ENCODE results near the gene WNK2. TPM values are rescaled to one million over a fixed set of nuclear protein-coding genes. Genes with fewer than 3 reads are reported as not detected.

WNK2 gene
- total RNA-seq, 1 donor from 2014 or later, result 1.9 TPM

GRCh38 chr9:93315960-93316359 lies 132.0 kb downstream of the WNK2 start:
- H3K27me3 ChIP-seq (ENCODE audit: insufficient read depth, low read length), result peaks cover 4% of the 10 kb centered on the region
- H3K4me1 ChIP-seq (ENCODE audit: insufficient read depth, low read length), result no peaks in the 10 kb centered on the region
- Mint-ChIP-seq H3K36me3 (ENCODE audit: low read depth, unreplicated experiment) (no peaks in the 10 kb centered on the region), H3K27ac (ENCODE audit: unreplicated experiment) (no peak overlapping the region), H3K27me3 (ENCODE audit: low read depth, unreplicated experiment) (peaks cover 7% of the 10 kb centered on the region), H3K9me3 (ENCODE audit: unreplicated experiment) (no peaks in the 10 kb centered on the region), H3K4me1 (ENCODE audit: low read depth, unreplicated experiment) (peaks cover 2% of the 10 kb centered on the region), H3K4me3 (ENCODE audit: unreplicated experiment) (no peak overlapping the region)
- no peaks in the 10 kb centered on the region for H3K36me3 ChIP-seq (ENCODE audit: insufficient read depth, low read length)
- H3K79me2 ChIP-seq (ENCODE audit: insufficient read depth, low read length), result no peaks in the 10 kb centered on the region
- no peak overlapping the region for H3K9ac ChIP-seq (ENCODE audit: low read length)
- H3K27ac ChIP-seq (ENCODE audit: low read depth, low read length), result no peak overlapping the region
- no peak overlapping the region for H3K4me3 ChIP-seq (ENCODE audit: insufficient read depth, low read depth, low read length)
- H3K9me3 ChIP-seq (ENCODE audit: insufficient read depth, low read depth, low read length), result no peaks in the 10 kb centered on the region
- no peak for TF ChIP-seq EZH2 (IDR thresholded peaks at IDR 0.05; ENCODE audit: insufficient read depth, low read length)
- TF ChIP-seq CTCF (IDR thresholded peaks at IDR 0.05; ENCODE audit: insufficient read depth, low read depth, low read length), result no peak
- DNase-seq (ENCODE audit: low read depth), result no peak
- no peaks in the 10 kb centered on the region for H4K20me1 ChIP-seq (ENCODE audit: insufficient read depth, low read length)
- no peak overlapping the region for H2AFZ ChIP-seq (ENCODE audit: low read depth, low read length)
- H3K4me2 ChIP-seq (ENCODE audit: low read length), result no peak overlapping the region
- no peak for FAIRE-seq

- DNase-seq (ENCODE audit: low read depth), result no peak
- no peak for FAIRE-seq
- TF ChIP-seq EZH2 (IDR thresholded peaks at IDR 0.05; ENCODE audit: insufficient read depth, low read length) (no peak), CTCF (IDR thresholded peaks at IDR 0.05; ENCODE audit: insufficient read depth, low read depth, low read length) (no peak)
Observed at GRCh38 chr9:93316726-93317494, 133.0 kb downstream of the WNK2 start.

GRCh38 chr9:93317495-93318094 lies 133.7 kb downstream of the WNK2 start:
- H2AFZ ChIP-seq (ENCODE audit: low read depth, low read length), result no peak overlapping the region
- no peak for FAIRE-seq

More at GRCh38 chr9:93316726-93317494, 133.0 kb downstream of the WNK2 start:
- H3K4me3 Mint-ChIP-seq (ENCODE audit: unreplicated experiment), result no peak overlapping the region
- Histone ChIP-seq H3K9me3 (ENCODE audit: insufficient read depth, low read depth, low read length) (no peaks in the 10 kb centered on the region), H3K27ac (ENCODE audit: low read depth, low read length) (no peak overlapping the region), H3K4me3 (ENCODE audit: insufficient read depth, low read depth, low read length) (no peak overlapping the region), H2AFZ (ENCODE audit: low read depth, low read length) (no peak overlapping the region), H3K4me1 (ENCODE audit: insufficient read depth, low read length) (no peaks in the 10 kb centered on the region), H3K79me2 (ENCODE audit: insufficient read depth, low read length) (no peaks in the 10 kb centered on the region), H3K27me3 (ENCODE audit: insufficient read depth, low read length) (peaks cover 4% of the 10 kb centered on the region), H4K20me1 (ENCODE audit: insufficient read depth, low read length) (no peaks in the 10 kb centered on the region), H3K4me2 (ENCODE audit: low read length) (no peak overlapping the region), H3K36me3 (ENCODE audit: insufficient read depth, low read length) (no peaks in the 10 kb centered on the region), H3K9ac (ENCODE audit: low read length) (no peak overlapping the region)
- H3K36me3 Mint-ChIP-seq (ENCODE audit: low read depth, unreplicated experiment), result no peaks in the 10 kb centered on the region
- H3K4me1 Mint-ChIP-seq (ENCODE audit: low read depth, unreplicated experiment), result peaks cover 2% of the 10 kb centered on the region
- no peak overlapping the region for H3K27ac Mint-ChIP-seq (ENCODE audit: unreplicated experiment)
- H3K9me3 Mint-ChIP-seq (ENCODE audit: unreplicated experiment), result no peaks in the 10 kb centered on the region
- peaks cover 7% of the 10 kb centered on the region for H3K27me3 Mint-ChIP-seq (ENCODE audit: low read depth, unreplicated experiment)

More at GRCh38 chr9:93317495-93318094, 133.7 kb downstream of the WNK2 start:
- Histone ChIP-seq H4K20me1 (ENCODE audit: insufficient read depth, low read length) (no peaks in the 10 kb centered on the region), H3K4me3 (ENCODE audit: insufficient read depth, low read depth, low read length) (no peak overlapping the region), H3K36me3 (ENCODE audit: insufficient read depth, low read length) (no peaks in the 10 kb centered on the region), H3K27me3 (ENCODE audit: insufficient read depth, low read length) (peaks cover 4% of the 10 kb centered on the region), H3K4me2 (ENCODE audit: low read length) (no peak overlapping the region), H3K9me3 (ENCODE audit: insufficient read depth, low read depth, low read length) (no peaks in the 10 kb centered on the region), H3K9ac (ENCODE audit: low read length) (no peak overlapping the region), H3K79me2 (ENCODE audit: insufficient read depth, low read length) (no peaks in the 10 kb centered on the region), H3K27ac (ENCODE audit: low read depth, low read length) (no peak overlapping the region), H3K4me1 (ENCODE audit: insufficient read depth, low read length) (no peaks in the 10 kb centered on the region)
- Mint-ChIP-seq H3K4me3 (ENCODE audit: unreplicated experiment) (no peak overlapping the region), H3K9me3 (ENCODE audit: unreplicated experiment) (no peaks in the 10 kb centered on the region), H3K27ac (ENCODE audit: unreplicated experiment) (no peak overlapping the region), H3K27me3 (ENCODE audit: low read depth, unreplicated experiment) (peaks cover 7% of the 10 kb centered on the region), H3K36me3 (ENCODE audit: low read depth, unreplicated experiment) (no peaks in the 10 kb centered on the region), H3K4me1 (ENCODE audit: low read depth, unreplicated experiment) (peaks cover 2% of the 10 kb centered on the region)
- no peak for TF ChIP-seq EZH2 (IDR thresholded peaks at IDR 0.05; ENCODE audit: insufficient read depth, low read length)
- no peak for TF ChIP-seq CTCF (IDR thresholded peaks at IDR 0.05; ENCODE audit: insufficient read depth, low read depth, low read length)
- DNase-seq (ENCODE audit: low read depth), result no peak
